Psoas muscle (tissue), 8 donors: ENCODE data around the gene PHF11. TPM values are rescaled to one million over a fixed set of nuclear protein-coding genes. Genes with fewer than 3 reads are reported as not detected.

Experiments
- ATAC-seq, 4 donors: fragments of 200-7000 bp; cut with Tn5 transposase; one replicate each; pipeline ENCODE4 v1.9.1; 2020; ENCODE audit warnings: moderate library complexity in 3 of 4, mild to moderate bottlenecking in 2 of 4
- DNase-seq, 2 donors: peaks; one replicate each; pipeline ENCODE4 v3.0.0-alpha.2; 2020
- H3K27ac ChIP-seq: fragments of 200-600 bp; one replicate; pipeline ENCODE4 v1.8.0; 2022
- H3K27me3 ChIP-seq, 3 donors: fragments of 200-600 bp in 1 of 3; one replicate each; pipeline versions ENCODE4 v1.6.1 to v1.8.0; 2013 to 2022; ENCODE audit warnings: low read length in 2 of 3, mild to moderate bottlenecking in 2 of 3, moderate library complexity in 1 of 3; ENCODE audit not compliant: insufficient read depth in 3 of 3
- H3K36me3 ChIP-seq, 2 donors: fragments of 200-600 bp in 1 of 2; one replicate each; pipeline versions ENCODE4 v1.6.1 to v1.8.0; 2013 to 2022; ENCODE audit warnings: low read depth in 1 of 2, mild to moderate bottlenecking in 1 of 2, moderate library complexity in 1 of 2; ENCODE audit not compliant: insufficient read depth in 1 of 2
- H3K4me1 ChIP-seq: fragments of 200-600 bp; one replicate; pipeline ENCODE4 v1.8.0; 2022
- H3K4me3 ChIP-seq: fragments of 200-600 bp; one replicate; pipeline ENCODE4 v1.8.0; 2022; ENCODE audit warnings: mild to moderate bottlenecking
- H3K9me3 ChIP-seq: fragments of 200-600 bp; one replicate; pipeline ENCODE4 v1.8.0; 2022
- CTCF ChIP-seq: fragments of 200-600 bp; IDR thresholded peaks from one replicate; pipeline ENCODE4 v1.8.0; 2022; ENCODE audit warnings: antibody characterized with exemption
- WGBS, 3 donors: extraction: QIAGEN DNeasy Blood & Tissue Kit; methylation state at CpG; one replicate each; pipeline versions ENCODE4 v1.1.6 to v1.1.7; 2013; 5-methylcytosine and 5-hydroxymethylcytosine counted together
- intact Hi-C, 2 donors: fragments of 100-400 bp; cut with DNase I; formaldehyde crosslinking; loops; one replicate each; pipeline versions ENCODE4 v1.11.0 to v1.14.2; 2022
- polyA plus RNA-seq, 3 donors: library from polyadenylated mRNA; stranded (reverse); fragments of 200-250 nt; gene quantifications; one replicate each; pipeline ENCODE4 v1.2.3, GENCODE V29; 2013
- total RNA-seq, 4 donors: library from RNA; stranded (reverse); fragmentation: NEBNext Ultra II Directional in 2 of 4; extraction: Animal tissue kit (Norgen Biotek cat#: 25700) in 2 of 4; gene quantifications; one replicate each; pipeline versions ENCODE4 v1.2.1 to v1.2.4, GENCODE V29; 2021 to 2023
- donor health status: healthy with polysubstance abuse.
- donor health status: DM: no; HTN: no; CAD: no; lungs with moderate emphysema.
- donor health status: Bipolar disorder and iron deficiency.
- donor health status: healthy.
- donor health status: DM: yes; HTN: yes; CAD: no.
- donor health status: DM: no; HTN: no; CAD: no.
- donor health status: DM: no; HTN: no; CAD: no.
- donor health status: DM: yes; HTN: yes; CAD: no.

The PHF11 gene
- total and polyA plus RNA-seq, 7 donors: 8.2 to 17.8 (median 10.7) TPM

GRCh38 chr13:49528161-49528560 lies 32.4 kb downstream of the PHF11 start:
- DNase-seq: no peak
- TF ChIP-seq CTCF: no peak
- intact Hi-C loops: no loop called here
- Histone ChIP-seq H3K27me3 (no peaks in the 10 kb centered on the region), H3K27ac (no peak overlapping the region), H3K4me3 (no peak overlapping the region), H3K9me3 (no peaks in the 10 kb centered on the region), H3K4me1 (no peaks in the 10 kb centered on the region), H3K36me3 (peaks cover 0 to 50% of the 10 kb centered on the region in 2 donors)
- ATAC-seq: no peak
- 82 to 88% (median 85%) methylated on average over 1 of the region's 1 CpG for WGBS, 3 donors

GRCh38 chr13:49530457-49530856 lies 34.7 kb downstream of the PHF11 start:
- intact Hi-C loops: no loop called here
- Histone ChIP-seq H3K27ac (no peak overlapping the region), H3K36me3 (peaks cover 0 to 42% of the 10 kb centered on the region in 2 donors), H3K9me3 (no peaks in the 10 kb centered on the region), H3K4me1 (no peaks in the 10 kb centered on the region), H3K27me3 (no peaks in the 10 kb centered on the region), H3K4me3 (no peak overlapping the region)
- TF ChIP-seq CTCF: no peak
- 79 to 86% (median 84%) methylated on average over 7 of the region's 7 CpGs for WGBS, 3 donors
- ATAC-seq (no peak), DNase-seq (no peak)

- TF ChIP-seq CTCF: no peak
- H3K4me1 ChIP-seq: no peaks in the 10 kb centered on the region
- H3K36me3 ChIP-seq: peaks cover 0 to 36% of the 10 kb centered on the region in 2 donors
- intact Hi-C loops: no loop called here
- H3K27ac ChIP-seq: no peak overlapping the region
- no peaks in the 10 kb centered on the region for H3K27me3 ChIP-seq
- no peak for DNase-seq
- no peaks in the 10 kb centered on the region for H3K9me3 ChIP-seq
- ATAC-seq: no peak
- no peak overlapping the region for H3K4me3 ChIP-seq
- 80 to 91% (median 83%) methylated on average over 1 of the region's 1 CpG for WGBS, 3 donors
Measured at GRCh38 chr13:49532593-49532992, 36.8 kb downstream of the PHF11 start.

GRCh38 chr13:49533011-49533410 lies 37.3 kb downstream of the PHF11 start:
- DNase-seq (no peak), ATAC-seq (no peak)
- intact Hi-C loops: no loop called here
- H3K4me1 ChIP-seq: no peaks in the 10 kb centered on the region
- no peak overlapping the region for H3K4me3 ChIP-seq
- no peaks in the 10 kb centered on the region for H3K9me3 ChIP-seq
- H3K27me3 ChIP-seq: no peaks in the 10 kb centered on the region
- H3K36me3 ChIP-seq: peaks cover 0 to 37% of the 10 kb centered on the region in 2 donors
- TF ChIP-seq CTCF: no peak
- H3K27ac ChIP-seq: no peak overlapping the region

GRCh38 chr13:49533591-49534269 lies 38.0 kb downstream of the PHF11 start:
- no peak for TF ChIP-seq CTCF
- Histone ChIP-seq H3K4me3 (no peak overlapping the region), H3K4me1 (no peaks in the 10 kb centered on the region), H3K27ac (no peak overlapping the region), H3K36me3 (peaks cover 0 to 39% of the 10 kb centered on the region in 2 donors), H3K9me3 (no peaks in the 10 kb centered on the region), H3K27me3 (no peaks in the 10 kb centered on the region)
- 71 to 83% (median 80%) methylated on average over 7 of the region's 7 CpGs for WGBS, 3 donors
- DNase-seq: no peak
- ATAC-seq: no peak
- intact Hi-C loops: no loop called here
